Smooth muscle cell (in vitro differentiated cells): Measurements from ENCODE around the gene SETBP1. TPM values are rescaled to one million over a fixed set of nuclear protein-coding genes. Genes with fewer than 3 reads are reported as not detected.

Source experiments
- DNase-seq: peaks from one replicate; lab custom pipeline; 2025; ENCODE audit not compliant: unreplicated experiment; lab: John Stamatoyannopoulos, UW
- H2AFZ ChIP-seq: fragments of 200-600 bp; sonication (generic); 2 replicates; pipeline ENCODE4 v1.6.0; 2016; ENCODE audit warnings: antibody characterized with exemption, low read depth, mild to moderate bottlenecking
- H3F3A ChIP-seq: fragments of 200-600 bp; sonication (generic); 2 replicates; pipeline ENCODE4 v1.6.0; 2017; ENCODE audit warnings: antibody characterized with exemption, low read depth
- H3K27ac ChIP-seq: fragments of 200-600 bp; sonication (generic); 2 replicates; pipeline ENCODE4 v1.5.1; 2016; ENCODE audit warnings: low read depth, mild to moderate bottlenecking
- H3K27me3 ChIP-seq: fragments of 200-600 bp; sonication (generic); 2 replicates; pipeline ENCODE4 v1.6.1; 2016; ENCODE audit warnings: low read depth, mild to moderate bottlenecking
- H3K36me3 ChIP-seq: fragments of 200-600 bp; sonication (generic); 2 replicates; pipeline ENCODE4 v1.5.1; 2016; ENCODE audit warnings: low read depth
- H3K4me1 ChIP-seq: fragments of 200-600 bp; sonication (generic); 2 replicates; pipeline ENCODE4 v1.5.1; 2016; ENCODE audit warnings: low read depth
- H3K4me2 ChIP-seq: fragments of 200-600 bp; sonication (generic); 2 replicates; pipeline ENCODE4 v1.6.0; 2016; ENCODE audit warnings: mild to moderate bottlenecking
- H3K4me3 ChIP-seq: fragments of 200-600 bp; sonication (generic); 2 replicates; pipeline ENCODE4 v1.5.1; 2016; ENCODE audit warnings: mild to moderate bottlenecking
- H3K79me2 ChIP-seq: fragments of 200-600 bp; sonication (generic); 2 replicates; pipeline ENCODE4 v1.6.0; 2016; ENCODE audit warnings: low read depth, mild to moderate bottlenecking
- H3K9ac ChIP-seq: fragments of 200-600 bp; sonication (generic); 2 replicates; pipeline ENCODE4 v1.6.0; 2016; ENCODE audit warnings: low read depth
- H3K9me3 ChIP-seq: fragments of 200-600 bp; sonication (generic); replicated peaks from 2 replicates; pipeline ENCODE4 v1.5.1; 2016; ENCODE audit warnings: low read depth
- H4K20me1 ChIP-seq: fragments of 200-600 bp; sonication (generic); 2 replicates; pipeline ENCODE4 v1.6.0; 2016; ENCODE audit warnings: low read depth
- WGBS: methylation state at CpG from one replicate; pipeline ENCODE4 v1.1.7; 2016; ENCODE audit warnings: low lambda C conversion rate; 5-methylcytosine and 5-hydroxymethylcytosine counted together
- polyA plus RNA-seq: library from polyadenylated mRNA; unstranded; fragments of >200 nt; fragmentation: Nextera tagmentation; extraction: Ambion mirVana; gene quantifications from 2 replicates; pipeline ENCODE4 v1.2.1, GENCODE V29; 2016
- total RNA-seq: library from RNA; depleted of rRNA; stranded (reverse); fragments of >200 nt; gene quantifications from 2 replicates; pipeline ENCODE4 v1.2.3, GENCODE V29; 2014
- TF ChIP-seq, protein P1 (sequence below): fragments of 200-600 bp; sonication (generic); IDR thresholded peaks from 2 replicates; pipeline ENCODE4 v1.5.1; 2017; ENCODE audit warnings: borderline replicate concordance, mild to moderate bottlenecking, antibody characterized with exemption; ENCODE audit not compliant: insufficient read depth, poor library complexity, severe bottlenecking

The SETBP1 gene
- total and polyA plus RNA-seq, 2 experiments from 2014 or later: 6.1 to 17.7 TPM

DNA sequence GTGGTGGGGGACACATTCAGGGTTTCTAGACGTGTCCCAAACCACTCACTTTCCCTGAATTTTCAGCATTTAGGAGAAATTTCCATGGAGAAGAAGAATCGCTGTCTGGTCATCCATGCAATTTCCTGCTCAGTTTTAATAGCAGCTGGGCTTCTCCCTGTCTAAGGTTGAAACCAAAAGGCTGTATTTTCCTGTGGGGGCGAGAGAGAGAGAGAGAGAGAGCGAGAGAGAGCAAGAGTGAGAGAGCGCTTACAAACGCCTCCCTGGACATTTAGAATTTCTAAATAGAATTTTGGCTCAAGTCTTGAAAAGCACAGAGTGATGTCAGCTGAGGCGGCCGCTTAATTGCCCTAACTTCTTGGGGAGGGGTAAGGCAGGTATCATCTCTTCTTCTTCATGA lies 110.8 kb downstream of the SETBP1 start:
- Histone ChIP-seq H3F3A (peaks cover 11% of the 10 kb centered on the region), H3K27me3 (no peaks in the 10 kb centered on the region), H2AFZ (no peak overlapping the region), H3K4me2 (peak overlapping the region; percentile 74), H3K9me3 (no peaks in the 10 kb centered on the region), H3K9ac (no peak overlapping the region), H3K36me3 (no peaks in the 10 kb centered on the region), H3K27ac (peak overlapping the region; percentile 51), H4K20me1 (no peaks in the 10 kb centered on the region), H3K4me3 (no peak overlapping the region), H3K4me1 (peaks cover 49% of the 10 kb centered on the region), H3K79me2 (peaks cover 19% of the 10 kb centered on the region)
- 34% methylated on average over 8 of the region's 8 CpGs for WGBS
- no peak for DNase-seq
- TF ChIP-seq, protein P1, sequence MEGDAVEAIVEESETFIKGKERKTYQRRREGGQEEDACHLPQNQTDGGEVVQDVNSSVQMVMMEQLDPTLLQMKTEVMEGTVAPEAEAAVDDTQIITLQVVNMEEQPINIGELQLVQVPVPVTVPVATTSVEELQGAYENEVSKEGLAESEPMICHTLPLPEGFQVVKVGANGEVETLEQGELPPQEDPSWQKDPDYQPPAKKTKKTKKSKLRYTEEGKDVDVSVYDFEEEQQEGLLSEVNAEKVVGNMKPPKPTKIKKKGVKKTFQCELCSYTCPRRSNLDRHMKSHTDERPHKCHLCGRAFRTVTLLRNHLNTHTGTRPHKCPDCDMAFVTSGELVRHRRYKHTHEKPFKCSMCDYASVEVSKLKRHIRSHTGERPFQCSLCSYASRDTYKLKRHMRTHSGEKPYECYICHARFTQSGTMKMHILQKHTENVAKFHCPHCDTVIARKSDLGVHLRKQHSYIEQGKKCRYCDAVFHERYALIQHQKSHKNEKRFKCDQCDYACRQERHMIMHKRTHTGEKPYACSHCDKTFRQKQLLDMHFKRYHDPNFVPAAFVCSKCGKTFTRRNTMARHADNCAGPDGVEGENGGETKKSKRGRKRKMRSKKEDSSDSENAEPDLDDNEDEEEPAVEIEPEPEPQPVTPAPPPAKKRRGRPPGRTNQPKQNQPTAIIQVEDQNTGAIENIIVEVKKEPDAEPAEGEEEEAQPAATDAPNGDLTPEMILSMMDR: no peak

DNA sequence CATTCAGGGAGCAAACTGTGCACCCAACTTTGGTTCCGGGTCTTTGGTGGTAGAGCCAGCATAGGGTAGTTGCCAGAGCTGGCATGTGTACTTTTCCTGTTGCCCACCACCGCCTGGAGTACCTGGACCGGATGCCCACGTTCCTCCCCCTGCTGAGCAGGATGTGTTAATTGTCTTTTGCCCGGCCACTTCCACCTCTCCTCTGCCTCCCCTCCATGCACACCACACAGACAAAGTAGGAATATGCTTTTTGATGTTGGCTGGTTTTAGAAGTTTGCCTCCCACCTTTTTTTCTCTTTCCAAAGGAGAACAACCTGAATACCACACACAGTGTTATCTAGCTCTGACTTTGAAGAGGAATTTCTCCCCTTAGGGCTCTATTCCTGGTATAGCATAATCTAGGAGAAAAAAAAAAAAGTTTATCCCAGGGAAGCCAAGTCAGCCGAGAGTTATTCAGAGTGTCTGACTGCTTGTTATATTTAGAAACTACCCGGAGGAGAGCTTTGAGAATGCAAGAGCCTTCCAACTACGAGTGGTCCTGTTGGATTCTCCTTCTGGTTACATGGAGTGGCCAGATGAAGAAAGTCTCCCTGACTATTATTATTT lies 111.9 kb downstream of the SETBP1 start:
- no peak overlapping the region for H3K4me3 ChIP-seq
- no peaks in the 10 kb centered on the region for H3K27me3 ChIP-seq
- H3K4me2 ChIP-seq: peak overlapping the region; percentile 74
- TF ChIP-seq, protein P1: no peak
- peaks cover 49% of the 10 kb centered on the region for H3K4me1 ChIP-seq
- WGBS: 45% methylated on average over 8 of the region's 8 CpGs
- H3K9ac ChIP-seq: no peak overlapping the region
- no peaks in the 10 kb centered on the region for H4K20me1 ChIP-seq
- H2AFZ ChIP-seq: no peak overlapping the region
- H3F3A ChIP-seq: peaks cover 11% of the 10 kb centered on the region
- H3K79me2 ChIP-seq: peaks cover 20% of the 10 kb centered on the region
- no peak for DNase-seq
- H3K36me3 ChIP-seq: no peaks in the 10 kb centered on the region
- H3K27ac ChIP-seq: peak overlapping the region; percentile 51
- H3K9me3 ChIP-seq: no peaks in the 10 kb centered on the region

DNA sequence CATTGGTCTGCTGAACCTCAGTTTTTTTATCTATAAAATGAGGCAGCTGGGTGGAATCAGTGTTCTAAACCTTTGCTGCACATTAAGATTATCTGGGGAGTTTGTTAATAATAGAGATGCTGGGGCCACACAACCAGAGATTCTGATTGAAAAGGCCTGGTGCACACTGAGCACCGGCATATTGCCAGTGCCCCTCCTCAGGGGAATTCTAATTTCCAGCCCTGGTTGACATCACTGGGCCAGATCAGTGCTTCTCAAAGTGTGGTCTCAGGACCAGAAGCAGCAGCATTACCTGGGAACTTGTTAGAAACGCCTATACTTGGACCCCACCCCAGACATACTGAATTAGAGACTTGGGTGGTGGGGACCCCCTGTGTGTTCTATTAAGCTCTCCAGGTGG lies 112.5 kb downstream of the SETBP1 start:
- H3K4me1 ChIP-seq: peaks cover 49% of the 10 kb centered on the region
- peak overlapping the region; percentile 74 for H3K4me2 ChIP-seq
- H4K20me1 ChIP-seq: no peaks in the 10 kb centered on the region
- no peaks in the 10 kb centered on the region for H3K9me3 ChIP-seq
- H3K27ac ChIP-seq: peak overlapping the region; percentile 51
- no peak overlapping the region for H3K9ac ChIP-seq
- peaks cover 22% of the 10 kb centered on the region for H3K79me2 ChIP-seq
- H2AFZ ChIP-seq: no peak overlapping the region
- no peaks in the 10 kb centered on the region for H3K36me3 ChIP-seq
- no peaks in the 10 kb centered on the region for H3K27me3 ChIP-seq
- 61% methylated on average over 2 of the region's 2 CpGs for WGBS
- H3K4me3 ChIP-seq: no peak overlapping the region
- DNase-seq: no peak
- TF ChIP-seq, protein P1: no peak
- H3F3A ChIP-seq: peaks cover 11% of the 10 kb centered on the region

DNA sequence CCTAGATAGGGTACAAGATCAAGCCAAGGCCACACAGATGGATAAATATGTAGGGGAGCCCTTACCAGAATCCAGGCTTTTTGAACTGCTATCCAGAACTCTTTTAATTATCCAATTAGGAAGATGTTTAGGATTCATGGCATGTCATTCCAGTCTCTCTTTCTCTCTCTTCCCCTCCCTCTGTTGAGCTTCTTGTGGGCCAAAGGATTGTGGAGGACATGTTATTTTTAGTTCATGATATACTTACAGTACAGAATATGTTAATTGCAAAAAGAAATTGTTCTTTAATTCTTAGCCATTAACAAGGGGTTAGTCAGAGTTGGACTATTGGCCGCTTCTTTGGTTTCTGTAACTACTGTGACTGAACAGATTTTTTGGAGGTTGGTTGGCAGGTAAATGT lies 113.0 kb downstream of the SETBP1 start:
- 58% methylated on average over 1 of the region's 1 CpG for WGBS
- H4K20me1 ChIP-seq: no peaks in the 10 kb centered on the region
- H3K4me2 ChIP-seq: peak overlapping the region; percentile 74
- no peak overlapping the region for H3K9ac ChIP-seq
- TF ChIP-seq, protein P1: no peak
- H3K4me3 ChIP-seq: no peak overlapping the region
- H3K27me3 ChIP-seq: no peaks in the 10 kb centered on the region
- no peaks in the 10 kb centered on the region for H3K36me3 ChIP-seq
- peaks cover 11% of the 10 kb centered on the region for H3F3A ChIP-seq
- peak overlapping the region; percentile 51 for H3K27ac ChIP-seq
- no peak overlapping the region for H2AFZ ChIP-seq
- H3K9me3 ChIP-seq: no peaks in the 10 kb centered on the region
- peaks cover 49% of the 10 kb centered on the region for H3K4me1 ChIP-seq
- no peak for DNase-seq
- H3K79me2 ChIP-seq: peaks cover 23% of the 10 kb centered on the region
